HEK293 (cell line): ENCODE data around the gene PUDP.

Experiments
- FEZF1 ChIP-seq: fragments of 450-650 bp; formaldehyde crosslinking; IDR thresholded peaks from 2 replicates; pipeline ENCODE4 v1.5.1; 2016; ENCODE audit warnings: missing biosample characterization, missing genetic modification characterization
- ZNF660 ChIP-seq: fragments of 450-650 bp; IDR thresholded peaks from 2 replicates; pipeline ENCODE4 v1.5.1; 2018; ENCODE audit warnings: missing biosample characterization, mild to moderate bottlenecking, missing genetic modification characterization
- ZNF76 ChIP-seq: fragments of 450-650 bp; formaldehyde crosslinking; IDR thresholded peaks from 2 replicates; pipeline ENCODE4; 2016; ENCODE audit warnings: low read depth, missing biosample characterization, missing genetic modification characterization, borderline replicate concordance
- TF ChIP-seq, protein P1 (sequence below): fragments of 450-650 bp; formaldehyde crosslinking; IDR thresholded peaks from 2 replicates; pipeline ENCODE4 v1.5.1; 2016; ENCODE audit warnings: missing biosample characterization, missing genetic modification characterization

DNA sequence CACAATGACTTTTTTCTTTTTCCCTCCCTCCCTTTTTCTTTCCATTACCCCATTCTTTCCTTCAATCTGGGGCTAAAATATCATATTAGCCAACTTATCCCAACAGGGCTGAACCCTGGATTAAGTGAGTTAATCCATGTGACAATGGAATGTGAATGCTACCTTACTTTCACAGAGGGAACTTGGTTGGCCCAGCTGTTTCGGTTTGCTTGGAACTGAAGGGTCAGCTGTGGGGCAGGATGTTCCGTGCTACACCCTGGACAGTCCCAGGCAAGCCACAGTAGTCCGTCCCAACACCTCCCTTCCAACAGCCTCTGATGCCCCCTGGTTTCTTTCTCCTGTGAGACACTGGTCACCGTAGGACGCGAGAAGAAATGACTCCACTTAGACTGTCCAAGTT, 95.4 kb downstream of the PUDP start:
- TF ChIP-seq, protein P1, sequence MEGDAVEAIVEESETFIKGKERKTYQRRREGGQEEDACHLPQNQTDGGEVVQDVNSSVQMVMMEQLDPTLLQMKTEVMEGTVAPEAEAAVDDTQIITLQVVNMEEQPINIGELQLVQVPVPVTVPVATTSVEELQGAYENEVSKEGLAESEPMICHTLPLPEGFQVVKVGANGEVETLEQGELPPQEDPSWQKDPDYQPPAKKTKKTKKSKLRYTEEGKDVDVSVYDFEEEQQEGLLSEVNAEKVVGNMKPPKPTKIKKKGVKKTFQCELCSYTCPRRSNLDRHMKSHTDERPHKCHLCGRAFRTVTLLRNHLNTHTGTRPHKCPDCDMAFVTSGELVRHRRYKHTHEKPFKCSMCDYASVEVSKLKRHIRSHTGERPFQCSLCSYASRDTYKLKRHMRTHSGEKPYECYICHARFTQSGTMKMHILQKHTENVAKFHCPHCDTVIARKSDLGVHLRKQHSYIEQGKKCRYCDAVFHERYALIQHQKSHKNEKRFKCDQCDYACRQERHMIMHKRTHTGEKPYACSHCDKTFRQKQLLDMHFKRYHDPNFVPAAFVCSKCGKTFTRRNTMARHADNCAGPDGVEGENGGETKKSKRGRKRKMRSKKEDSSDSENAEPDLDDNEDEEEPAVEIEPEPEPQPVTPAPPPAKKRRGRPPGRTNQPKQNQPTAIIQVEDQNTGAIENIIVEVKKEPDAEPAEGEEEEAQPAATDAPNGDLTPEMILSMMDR (tag by site-specific recombination): no peak
- TF ChIP-seq FEZF1 (tag by site-specific recombination) (no peak), ZNF660 (tag by site-specific recombination) (no peak), ZNF76 (tag by site-specific recombination) (no peak)
